HT1080 (cell line): Measurements from ENCODE around the gene FAM110A. TPM values are rescaled to one million over a fixed set of nuclear protein-coding genes. Genes with fewer than 3 reads are reported as not detected.
"Not testable (repeated sequence)": the region's sequence is repeated elsewhere in the genome, so short reads cannot be mapped to it uniquely, and the experiment has no call there.

Experiments
- DNase-seq: peaks from one replicate; pipeline ENCODE4 v3.0.0-alpha.2; 2015; ENCODE audit warnings: low read depth
- total RNA-seq: library from RNA; depleted of rRNA; stranded (reverse); fragments of >200 nt; shearing (Covaris generic); gene quantifications from 2 replicates; pipeline ENCODE4 v1.2.3, GENCODE V29; 2014

FAM110A gene
- total RNA-seq, 1 experiment from 2014 or later: 5.8 TPM

- no peak for DNase-seq
Measured at GRCh38 chr20:841568-842546, 8.3 kb downstream of the FAM110A start.

GRCh38 chr20:842547-842940, 9.0 kb downstream of the FAM110A start:
- DNase-seq: no peak

- no peak for DNase-seq
Measured at GRCh38 chr20:843912-844311, 10.4 kb downstream of the FAM110A start.

GRCh38 chr20:844473-845225, 11.1 kb downstream of the FAM110A start:
- no peak for DNase-seq

GRCh38 chr20:845226-845868, 11.8 kb downstream of the FAM110A start:
- no peak for DNase-seq

- DNase-seq: no peak
Measured at GRCh38 chr20:845941-846893, 12.7 kb downstream of the FAM110A start.

- no peak for DNase-seq
Measured at GRCh38 chr20:846894-847278, 13.4 kb downstream of the FAM110A start.

- no peak for DNase-seq
Measured at GRCh38 chr20:848193-848592, 14.7 kb downstream of the FAM110A start.

GRCh38 chr20:848731-849130, 15.2 kb downstream of the FAM110A start:
- DNase-seq: not testable (repeated sequence)

- no peak for DNase-seq
Measured at GRCh38 chr20:853406-853996, 20.0 kb downstream of the FAM110A start.

- DNase-seq: no peak
Measured at GRCh38 chr20:854601-855000, 21.1 kb downstream of the FAM110A start.

GRCh38 chr20:855466-856360, 22.2 kb downstream of the FAM110A start:
- no peak for DNase-seq

GRCh38 chr20:856361-856775, 22.9 kb downstream of the FAM110A start:
- peak; percentile 98 for DNase-seq

- no peak for DNase-seq
Measured at GRCh38 chr20:858011-858410, 24.5 kb downstream of the FAM110A start.

GRCh38 chr20:859751-860231, 26.3 kb downstream of the FAM110A start:
- peak; percentile 78 for DNase-seq

GRCh38 chr20:860891-861290, 27.4 kb downstream of the FAM110A start:
- DNase-seq: no peak

GRCh38 chr20:865440-865839, 31.9 kb downstream of the FAM110A start:
- DNase-seq: no peak

- DNase-seq: no peak
Measured at GRCh38 chr20:868279-868678, 34.8 kb downstream of the FAM110A start.

GRCh38 chr20:869606-870005, 36.1 kb downstream of the FAM110A start:
- DNase-seq: no peak
